HEK293 (cell line): ENCODE data around the gene MMP28.

Source experiments
- CTCF ChIA-PET: fragments of 350-600 bp; formaldehyde crosslinking; extraction: SDS; loops from one replicate; lab custom pipeline; 2021; ENCODE audit warnings: antibody characterized with exemption; lab: Yijun Ruan, JAX
- POLR2A ChIA-PET: fragments of 300-600 bp; formaldehyde crosslinking; extraction: SDS; loops from one replicate; lab custom pipeline; 2020; ENCODE audit warnings: antibody characterized with exemption, inconsistent platforms; lab: Yijun Ruan, JAX
- H3K27ac ChIP-seq: fragments of 200-500 bp; sonication (Bioruptor generic); 2 replicates; pipeline ENCODE4 v1.5.1; 2014; ENCODE audit warnings: low read depth, low read length, control low read depth, inconsistent platforms; ENCODE audit errors: extremely low read depth
- H3K36me3 ChIP-seq, 2 experiments: fragments of 200-500 bp in 1 of 2; sonication (Bioruptor generic) in 1 of 2; 1 replicate in 1 of 2; 2 replicates in 1 of 2; pipeline ENCODE4 v1.5.1; 2014 to 2017; ENCODE audit warnings: inconsistent platforms in 2 of 2, low read length in 2 of 2; ENCODE audit not compliant: control insufficient read depth in 2 of 2, insufficient read depth in 1 of 2
- H3K4me1 ChIP-seq: fragments of 200-500 bp; sonication (Bioruptor generic); 2 replicates; pipeline ENCODE4 v1.5.1; 2014; ENCODE audit warnings: mild to moderate bottlenecking, low read length, inconsistent platforms; ENCODE audit not compliant: control insufficient read depth, insufficient read depth
- H3K4me3 ChIP-seq: 2 replicates; pipeline ENCODE4 v1.5.1; 2011; ENCODE audit warnings: low read depth, mild to moderate bottlenecking, control low read depth, low read length, moderate library complexity
- H3K9me3 ChIP-seq: fragments of 200-500 bp; sonication (Bioruptor generic); 2 replicates; pipeline ENCODE4 v1.5.1; 2014; ENCODE audit warnings: low read depth, low read length, inconsistent platforms; ENCODE audit not compliant: control insufficient read depth, insufficient read depth
- PRDM10 ChIP-seq: fragments of 450-650 bp; formaldehyde crosslinking; IDR thresholded peaks from 2 replicates; pipeline ENCODE4 v1.5.1; 2016; ENCODE audit warnings: missing biosample characterization, missing genetic modification characterization
- REST ChIP-seq: fragments of 450-650 bp; formaldehyde crosslinking; IDR thresholded peaks from 2 replicates; pipeline ENCODE4 v1.5.1; 2016; ENCODE audit warnings: missing biosample characterization, missing genetic modification characterization
- SCRT1 ChIP-seq: fragments of 450-650 bp; formaldehyde crosslinking; IDR thresholded peaks from 2 replicates; pipeline ENCODE4 v1.5.1; 2016; ENCODE audit warnings: missing biosample characterization, missing genetic modification characterization, borderline replicate concordance
- TCF7L2 ChIP-seq: IDR thresholded peaks from 2 replicates; pipeline ENCODE4 v1.6.1; 2011; ENCODE audit warnings: low read depth, mild to moderate bottlenecking, inconsistent platforms, low read length, moderate library complexity, borderline replicate concordance
- ZFP69B ChIP-seq: fragments of 450-650 bp; formaldehyde crosslinking; IDR thresholded peaks from 2 replicates; pipeline ENCODE4 v1.5.1; 2016; ENCODE audit warnings: missing biosample characterization, missing genetic modification characterization
- ZNF148 ChIP-seq: fragments of 450-650 bp; formaldehyde crosslinking; IDR thresholded peaks from 2 replicates; pipeline ENCODE4 v1.5.0; 2017; ENCODE audit warnings: missing biosample characterization, missing genetic modification characterization, borderline replicate concordance
- ZNF239 ChIP-seq: fragments of 450-650 bp; formaldehyde crosslinking; IDR thresholded peaks from 2 replicates; pipeline ENCODE4 v1.5.1; 2016; ENCODE audit warnings: missing biosample characterization, missing genetic modification characterization
- ZNF394 ChIP-seq: fragments of 450-650 bp; formaldehyde crosslinking; IDR thresholded peaks from 2 replicates; pipeline ENCODE4 v1.5.1; 2016; ENCODE audit warnings: missing biosample characterization, missing genetic modification characterization, mild to moderate bottlenecking, moderate library complexity, borderline replicate concordance
- ZNF449 ChIP-seq: fragments of 450-650 bp; formaldehyde crosslinking; IDR thresholded peaks from 2 replicates; pipeline ENCODE4 v1.5.1; 2017; ENCODE audit warnings: missing biosample characterization, mild to moderate bottlenecking, missing genetic modification characterization, moderate library complexity
- ZNF473 ChIP-seq: fragments of 450-650 bp; formaldehyde crosslinking; IDR thresholded peaks from 2 replicates; pipeline ENCODE4 v1.5.1; 2017; ENCODE audit warnings: missing biosample characterization, missing genetic modification characterization
- ZNF785 ChIP-seq: fragments of 450-650 bp; formaldehyde crosslinking; IDR thresholded peaks from 2 replicates; pipeline ENCODE4 v1.5.1; 2016; ENCODE audit warnings: missing biosample characterization, missing genetic modification characterization

Gene MMP28

GRCh38 chr17:35735036-35735805 lies 60.2 kb downstream of the MMP28 start:
- H3K4me3 ChIP-seq = no peak overlapping the region
- CTCF ChIA-PET = interaction anchor here (0.6 to 3.2 kb wide), 4 partner anchors 12 to 1315 kb away, joined by 3 to 18 read pairs (median 4); no protein-coding TSS in a partner anchor
- H3K9me3 ChIP-seq = no peaks in the 10 kb centered on the region
- peaks cover 5 to 11% of the 10 kb centered on the region in 2 experiments; a peak in 2 of 3 replicates for H3K36me3 ChIP-seq
- no peak overlapping the region for H3K27ac ChIP-seq
- TF ChIP-seq ZNF473 (tag by site-specific recombination) = no peak
- no peak for TF ChIP-seq ZNF785 (tag by site-specific recombination)
- no peak for TF ChIP-seq TCF7L2
- no peak for TF ChIP-seq SCRT1 (tag by site-specific recombination)
- no peak for TF ChIP-seq ZNF148 (tag by site-specific recombination)
- TF ChIP-seq REST (tag by site-specific recombination) = no peak
- no peak for TF ChIP-seq PRDM10 (tag by site-specific recombination)
- TF ChIP-seq ZNF449 (tag by site-specific recombination) = no peak
- no peak for TF ChIP-seq ZFP69B
- peaks cover 6% of the 10 kb centered on the region; the same call in 1 of the 2 replicates for H3K4me1 ChIP-seq
- POLR2A ChIA-PET = interaction anchor here (0.7 kb wide), 2 partner anchors 8 to 12 kb away, joined by 3 to 4 read pairs; no protein-coding TSS in a partner anchor

GRCh38 chr17:35734396-35734795 lies 61.0 kb downstream of the MMP28 start:
- CTCF ChIA-PET = interaction anchor here (2.1 to 3.2 kb wide), 2 partner anchors 13 kb away, joined by 11 to 18 read pairs; no protein-coding TSS in a partner anchor
- Histone ChIP-seq H3K4me1 (peaks cover 11% of the 10 kb centered on the region), H3K27ac (no peak overlapping the region), H3K9me3 (no peaks in the 10 kb centered on the region), H3K36me3 (peaks cover 5 to 8% of the 10 kb centered on the region in 2 experiments; a peak in 2 of 3 replicates), H3K4me3 (no peak overlapping the region)
- no peak for TF ChIP-seq ZNF239 (tag by site-specific recombination)
- 0 out of 2 replicates have a peak, but pooled peaks have one; percentile 0 for TF ChIP-seq ZNF394 (tag by site-specific recombination)
- POLR2A ChIA-PET = interaction anchor here (0.7 kb wide), 1 partner anchor 9 kb away, joined by 3 read pairs; no protein-coding TSS in a partner anchor
